WI38 (cell line): ENCODE results near the gene DLST.
A peak's percentile ranks its signal among the peaks of the same experiment; 100 is the strongest.

Experiments
- H3K4me3 ChIP-seq: 2 replicates; pipeline ENCODE4 v1.5.1; 2011; ENCODE audit warnings: low read depth, mild to moderate bottlenecking, control low read depth, low read length
- TF ChIP-seq, protein P1 (sequence below): IDR thresholded peaks from 2 replicates; pipeline ENCODE4 v1.5.1; 2012; ENCODE audit warnings: low read depth, mild to moderate bottlenecking, control low read depth, low read length

The DLST gene

DNA sequence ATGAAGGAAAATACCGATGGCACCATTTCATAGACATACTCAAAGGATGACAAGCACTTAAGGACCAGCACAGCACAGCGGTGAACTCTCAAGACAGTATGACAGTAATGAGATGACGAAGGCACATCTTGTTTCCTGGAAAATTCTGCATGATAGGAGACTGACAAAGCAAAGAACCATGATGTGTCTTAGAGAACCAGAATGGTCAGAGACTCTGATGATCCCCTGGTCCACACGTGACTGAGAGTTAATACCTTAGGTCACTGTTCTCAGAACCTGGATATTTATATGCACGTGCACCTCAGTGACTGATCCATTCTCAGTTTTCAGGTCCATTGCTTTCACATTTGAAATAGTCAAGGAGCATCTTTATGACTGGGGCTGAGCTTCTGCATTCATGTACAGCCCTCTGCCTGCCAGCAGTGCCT, 41.1 kb upstream of the DLST start:
- no peak overlapping the region for H3K4me3 ChIP-seq
- TF ChIP-seq, protein P1, sequence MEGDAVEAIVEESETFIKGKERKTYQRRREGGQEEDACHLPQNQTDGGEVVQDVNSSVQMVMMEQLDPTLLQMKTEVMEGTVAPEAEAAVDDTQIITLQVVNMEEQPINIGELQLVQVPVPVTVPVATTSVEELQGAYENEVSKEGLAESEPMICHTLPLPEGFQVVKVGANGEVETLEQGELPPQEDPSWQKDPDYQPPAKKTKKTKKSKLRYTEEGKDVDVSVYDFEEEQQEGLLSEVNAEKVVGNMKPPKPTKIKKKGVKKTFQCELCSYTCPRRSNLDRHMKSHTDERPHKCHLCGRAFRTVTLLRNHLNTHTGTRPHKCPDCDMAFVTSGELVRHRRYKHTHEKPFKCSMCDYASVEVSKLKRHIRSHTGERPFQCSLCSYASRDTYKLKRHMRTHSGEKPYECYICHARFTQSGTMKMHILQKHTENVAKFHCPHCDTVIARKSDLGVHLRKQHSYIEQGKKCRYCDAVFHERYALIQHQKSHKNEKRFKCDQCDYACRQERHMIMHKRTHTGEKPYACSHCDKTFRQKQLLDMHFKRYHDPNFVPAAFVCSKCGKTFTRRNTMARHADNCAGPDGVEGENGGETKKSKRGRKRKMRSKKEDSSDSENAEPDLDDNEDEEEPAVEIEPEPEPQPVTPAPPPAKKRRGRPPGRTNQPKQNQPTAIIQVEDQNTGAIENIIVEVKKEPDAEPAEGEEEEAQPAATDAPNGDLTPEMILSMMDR: no peak

DNA sequence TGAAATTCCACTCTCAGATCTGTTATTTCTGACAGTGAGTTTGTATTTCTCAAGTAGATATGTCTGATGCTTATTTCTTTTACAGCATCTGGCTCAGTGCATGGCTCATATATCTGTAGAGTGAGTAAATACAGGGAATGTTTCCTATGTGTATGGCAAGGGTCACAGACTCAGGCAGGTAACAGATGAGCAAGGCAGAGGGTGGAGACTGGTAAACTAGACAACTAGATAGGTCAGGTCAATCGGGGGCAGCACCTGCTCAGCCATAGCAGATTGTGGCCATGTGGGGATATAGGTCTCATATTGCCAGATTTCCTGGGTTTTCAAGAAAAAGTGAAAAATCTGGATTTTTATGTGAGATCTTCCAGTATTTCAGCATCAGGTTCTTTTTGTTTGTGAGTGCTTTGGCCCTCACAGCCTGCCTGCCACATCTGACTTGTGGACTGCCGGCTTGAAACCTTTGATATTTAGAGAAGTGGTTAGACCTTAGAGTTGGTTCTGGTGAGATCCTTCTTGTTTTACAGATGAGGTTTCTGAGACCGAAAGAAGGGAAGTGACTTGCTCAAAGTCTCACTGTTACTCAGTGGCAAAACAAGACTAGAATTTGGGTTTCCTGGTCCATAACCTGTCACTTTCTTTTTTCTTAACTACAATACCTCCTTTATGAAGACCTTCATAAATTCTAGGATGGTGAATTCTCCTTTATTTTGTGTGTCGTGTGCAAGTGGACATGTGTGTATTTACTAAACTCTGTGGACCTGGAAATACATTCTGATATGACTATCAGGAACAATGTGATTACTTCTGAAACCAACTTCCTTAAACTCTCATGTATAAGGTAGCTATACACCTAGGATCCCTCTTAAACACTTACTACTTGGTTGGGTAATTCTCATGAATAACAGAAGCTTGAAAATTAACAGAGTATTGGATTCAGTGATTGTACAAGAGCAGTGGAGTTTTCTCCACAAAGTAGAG, 40.2 kb upstream of the DLST start:
- no peak overlapping the region for H3K4me3 ChIP-seq

DNA sequence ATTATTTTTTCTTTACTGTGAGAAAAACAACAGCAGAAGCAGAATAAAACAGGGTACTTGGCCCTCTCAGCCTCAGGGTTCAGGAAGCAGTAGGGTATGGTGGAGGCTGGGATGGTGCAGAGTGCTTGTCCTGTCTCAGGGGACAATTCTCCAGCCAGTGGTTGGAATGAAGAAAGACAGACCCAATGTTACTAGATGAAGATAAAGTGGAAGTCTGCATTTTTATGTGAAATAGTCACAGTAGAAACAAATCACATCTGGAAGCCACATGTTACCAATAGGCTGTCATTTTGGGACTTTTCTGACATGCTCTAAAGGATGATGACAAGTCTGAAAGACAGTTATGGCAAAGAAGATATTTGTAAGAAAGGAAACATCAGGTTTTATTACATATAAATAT, 38.1 kb upstream of the DLST start:
- TF ChIP-seq, protein P1: 0 out of 2 replicates have a peak, but pooled peaks have one; percentile 12
- H3K4me3 ChIP-seq: no peak overlapping the region

More for the DNA sequence above, 40.2 kb upstream of the DLST start:
- TF ChIP-seq, protein P1: no peak

DNA sequence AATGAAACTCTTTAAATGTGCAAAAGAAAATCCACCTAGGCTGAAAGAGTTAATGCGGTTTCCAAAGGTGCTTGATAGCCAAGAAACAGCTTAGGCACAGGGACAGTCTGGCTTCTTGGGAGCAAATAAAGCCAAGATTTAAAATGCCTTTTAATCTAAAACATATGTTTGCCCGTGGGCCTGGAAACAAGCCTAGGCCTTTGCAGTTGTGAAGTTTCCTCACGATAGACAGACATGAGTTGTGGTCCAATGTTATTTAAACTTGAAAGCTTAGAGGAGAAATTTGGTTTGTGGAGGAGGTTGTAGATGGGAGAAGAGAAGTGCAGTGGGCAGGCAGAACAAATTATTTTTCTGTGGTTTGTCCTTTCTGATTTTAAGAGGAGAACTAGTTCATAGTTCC, 35.5 kb upstream of the DLST start:
- H3K4me3 ChIP-seq: no peak overlapping the region
- TF ChIP-seq, protein P1: no peak

DNA sequence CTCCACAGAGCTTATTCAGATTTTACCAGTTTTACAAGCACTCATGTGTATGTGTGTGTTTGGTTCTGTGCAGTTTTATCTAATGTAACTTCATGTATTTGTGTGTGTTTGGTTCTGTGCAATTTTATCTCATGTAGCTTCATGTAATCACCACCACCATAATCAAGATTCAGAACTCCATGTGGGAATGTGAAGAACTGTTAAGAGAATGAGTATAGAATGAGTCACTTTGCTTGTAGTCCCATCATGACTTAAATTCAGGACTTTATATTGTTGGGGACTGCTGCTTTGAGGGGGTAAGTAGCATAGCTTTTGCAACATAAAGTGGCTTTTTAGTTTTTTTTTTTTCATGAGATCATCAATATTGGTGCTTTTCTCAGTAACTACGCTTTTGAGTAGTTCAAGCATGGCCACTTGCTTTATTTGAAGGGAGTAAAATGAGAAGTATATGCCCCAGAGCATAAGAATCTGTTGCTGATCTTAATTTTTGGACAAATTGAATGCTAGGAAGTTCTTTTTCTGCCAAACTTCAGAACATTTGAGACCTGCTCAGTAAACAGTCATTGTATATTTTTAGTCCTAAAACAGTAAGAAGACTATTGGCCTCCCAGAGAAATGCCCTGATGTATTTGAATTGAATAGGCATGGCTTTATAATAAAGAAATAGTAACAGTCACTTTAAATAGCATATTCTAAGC, 34.6 kb upstream of the DLST start:
- H3K4me3 ChIP-seq: no peak overlapping the region
- TF ChIP-seq, protein P1: no peak

DNA sequence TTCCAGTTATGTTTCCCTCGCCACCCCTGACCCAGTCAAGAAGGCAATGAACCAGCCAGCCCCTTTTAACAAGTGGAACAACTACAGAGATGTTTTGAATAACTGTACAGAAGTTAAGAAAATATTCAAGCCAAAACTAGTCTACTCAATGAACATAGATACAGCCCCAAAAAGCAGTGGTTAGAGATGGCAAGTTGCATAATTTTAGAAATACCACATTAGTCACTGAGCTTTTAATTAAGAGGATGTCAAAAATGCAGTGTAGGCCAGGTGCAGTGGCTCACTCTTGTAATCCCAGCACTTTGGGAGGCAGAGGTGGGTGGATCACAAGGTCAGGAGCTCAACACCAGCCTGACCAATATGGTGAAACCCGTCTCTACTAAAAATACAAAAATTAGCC, 32.9 kb upstream of the DLST start:
- H3K4me3 ChIP-seq: no peak overlapping the region
- TF ChIP-seq, protein P1: no peak
